Activated CD8-positive, alpha-beta memory T cell treated with anti-CD3 and anti-CD28 coated beads for 1 hour (primary cell): ENCODE measurements around the gene NUDT7.

ENCODE experiments used
- DNase-seq, 2 donors: peaks; one replicate each; pipeline ENCODE4 v3.0.0-alpha.2; 2020; ENCODE audit warnings: low read depth in 1 of 2; ENCODE audit errors: extremely low read depth in 1 of 2

NUDT7 gene

DNA sequence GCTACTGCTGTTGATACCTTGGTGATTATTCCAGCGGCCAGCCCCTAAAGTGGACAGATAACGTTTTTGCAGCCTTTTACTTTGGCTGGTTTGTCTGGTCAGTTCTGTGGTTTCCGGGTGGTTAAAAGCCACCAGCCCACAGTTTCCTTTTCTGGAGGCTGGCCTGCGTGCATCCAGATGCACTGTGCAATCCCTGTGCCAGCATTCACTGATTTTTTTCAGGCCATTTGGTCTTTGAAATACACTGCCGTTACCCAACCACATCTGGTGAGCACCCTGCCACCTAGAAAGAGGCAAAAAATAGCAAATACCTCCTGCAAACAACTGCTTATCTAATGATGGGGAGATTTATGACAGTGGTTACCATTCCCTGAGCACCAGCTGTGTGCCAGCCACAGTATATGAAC is 797 bp downstream of the NUDT7 start:
- DNase-seq = no peak

DNA sequence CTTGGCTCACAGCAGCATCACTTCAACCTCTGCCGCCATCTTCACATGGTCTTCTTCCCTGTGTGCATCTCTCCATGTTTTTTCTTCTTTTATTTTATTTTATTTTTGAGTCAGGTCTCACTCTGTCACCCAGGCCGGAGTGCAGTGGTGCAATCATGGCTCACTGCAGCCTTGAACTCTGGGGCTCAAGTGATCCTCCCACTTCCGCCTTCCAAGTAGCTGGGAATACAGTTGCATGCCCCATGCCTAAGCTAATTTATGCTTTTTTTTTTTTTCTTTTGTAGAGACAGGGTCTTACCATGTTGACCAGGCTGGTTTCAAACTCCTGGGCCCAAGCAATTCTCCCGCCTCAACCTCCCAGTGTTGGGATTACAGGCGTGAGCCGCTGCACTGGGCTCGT is 1.9 kb downstream of the NUDT7 start:
- DNase-seq = no peak

DNA sequence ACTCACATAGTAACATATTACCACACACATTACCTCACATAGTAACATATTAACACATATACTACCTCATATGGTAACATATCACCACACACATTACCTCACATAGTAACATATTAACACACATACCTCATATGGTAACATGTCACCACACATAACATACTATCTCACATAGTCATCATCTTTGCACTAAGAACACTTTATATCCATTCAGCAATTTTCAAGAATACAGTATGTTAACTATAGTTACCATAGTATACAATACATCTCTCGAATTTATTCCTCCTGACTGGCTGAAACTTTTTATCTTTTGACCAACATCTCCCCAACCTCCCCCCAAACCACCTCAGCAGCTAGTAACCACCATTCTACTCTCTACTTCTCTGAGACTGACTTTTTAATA is 7.6 kb downstream of the NUDT7 start:
- no peak for DNase-seq

DNA sequence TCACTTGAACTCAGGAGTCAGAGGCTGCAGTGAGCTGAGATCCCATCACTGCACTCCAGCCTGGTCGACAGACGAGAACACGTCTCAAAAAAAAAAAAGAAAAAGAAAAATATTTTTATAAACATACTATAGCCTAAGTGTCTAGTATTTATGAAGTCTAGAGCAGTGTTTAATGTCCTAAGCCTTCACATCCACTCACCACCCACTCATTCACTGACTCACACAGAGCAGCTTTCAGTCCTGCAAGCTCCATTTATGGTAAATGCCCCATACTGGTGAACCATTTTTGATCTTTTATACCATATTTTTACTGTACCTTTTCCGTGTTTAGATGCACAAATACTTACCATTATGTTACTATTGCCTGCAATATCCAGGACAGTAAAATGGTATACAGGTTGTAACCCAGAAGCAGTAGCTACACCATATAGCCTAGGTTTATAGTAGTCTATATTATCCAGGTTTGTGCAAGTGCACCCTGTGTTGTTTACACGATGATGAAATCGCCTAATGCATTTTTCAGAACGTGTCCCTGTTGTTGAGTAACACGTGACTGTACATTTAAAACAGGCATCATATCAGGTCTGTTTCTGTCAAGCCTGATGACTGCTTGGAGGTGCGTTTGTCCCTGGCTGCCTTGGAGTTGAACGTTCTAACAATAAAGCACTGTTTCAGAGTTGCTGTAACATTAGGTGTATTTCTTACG is 10.1 kb downstream of the NUDT7 start:
- no peak for DNase-seq

- DNase-seq = no peak
These were observed 14.6 kb downstream of the NUDT7 start for GRCh38 chr16:77736879-77737278.

DNA sequence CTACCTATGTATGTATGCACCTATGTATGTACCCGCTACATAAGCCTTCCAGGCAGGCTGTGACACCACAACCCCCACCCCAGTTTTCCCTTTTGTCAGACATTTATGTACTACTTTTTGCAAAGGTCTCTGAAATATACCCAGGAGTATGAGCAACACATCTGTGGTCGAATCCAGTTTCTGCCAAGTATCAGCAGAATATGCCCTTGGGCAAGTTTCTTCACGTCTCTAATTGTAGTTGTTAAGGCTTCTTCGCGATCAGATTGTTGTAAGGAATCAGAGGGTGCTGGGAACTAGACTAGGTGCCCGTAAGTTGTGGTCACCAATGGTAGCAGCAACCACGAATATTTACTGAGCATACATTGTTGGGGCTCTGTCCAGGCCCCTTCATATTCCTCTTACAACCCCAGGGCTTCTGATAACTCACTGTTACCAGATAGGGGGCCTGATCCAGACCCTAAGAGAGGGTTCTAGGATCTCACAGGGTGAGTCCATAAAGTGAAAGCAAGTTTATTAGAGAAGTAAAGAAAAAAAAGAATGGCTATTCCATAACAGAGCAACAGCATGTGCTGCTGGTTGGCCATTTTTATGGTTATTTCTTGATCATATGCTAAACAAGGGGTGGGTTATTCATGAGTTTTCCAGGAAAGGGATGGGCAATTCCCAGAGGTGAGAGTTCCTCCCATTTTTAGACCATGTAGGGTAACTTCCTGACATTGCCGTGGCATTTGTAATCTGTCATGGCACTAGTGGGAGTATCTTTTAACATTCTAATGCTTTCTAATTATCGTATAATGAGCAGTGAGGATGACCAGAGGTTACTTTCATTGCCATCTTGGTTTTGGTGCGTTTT is 16.6 kb downstream of the NUDT7 start:
- DNase-seq = no peak

DNA sequence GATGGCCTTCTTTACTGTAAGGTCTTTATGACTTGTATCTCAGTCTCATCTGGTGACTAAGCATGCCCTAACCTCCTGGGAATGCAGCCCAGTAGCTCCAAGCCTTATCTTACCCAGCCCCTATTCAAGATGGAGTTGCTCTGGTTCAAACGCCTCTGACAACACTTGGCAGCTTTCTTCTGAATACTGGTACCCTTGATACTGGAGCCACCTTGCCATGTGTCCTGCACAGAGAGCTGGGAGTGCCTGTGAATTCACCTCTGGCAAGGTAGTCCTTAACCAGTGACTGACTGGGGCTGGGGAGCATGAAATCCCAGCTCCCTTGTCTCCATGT is 17.2 kb downstream of the NUDT7 start:
- DNase-seq = no peak

DNA sequence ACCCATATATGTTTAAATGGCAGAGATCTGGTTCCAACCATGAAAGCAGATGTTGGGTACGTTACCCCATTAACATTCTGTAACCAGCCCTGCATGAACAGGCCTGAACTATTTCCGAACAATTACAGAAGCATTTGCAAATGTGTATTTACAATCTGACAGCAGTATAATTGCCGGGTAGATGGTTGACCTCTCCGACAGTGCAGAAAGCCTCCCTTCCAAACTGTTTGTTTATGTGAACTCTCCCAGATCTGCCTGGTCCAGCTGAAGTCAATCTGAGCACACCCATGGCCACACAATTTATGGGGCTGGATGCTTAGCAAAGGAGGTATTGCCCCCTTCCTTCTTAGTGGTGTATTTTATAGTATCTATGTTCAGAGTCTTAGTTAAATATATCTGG is 21.8 kb downstream of the NUDT7 start:
- DNase-seq = no peak

GRCh38 chr16:77745972-77746371 is 23.7 kb downstream of the NUDT7 start:
- no peak for DNase-seq

DNA sequence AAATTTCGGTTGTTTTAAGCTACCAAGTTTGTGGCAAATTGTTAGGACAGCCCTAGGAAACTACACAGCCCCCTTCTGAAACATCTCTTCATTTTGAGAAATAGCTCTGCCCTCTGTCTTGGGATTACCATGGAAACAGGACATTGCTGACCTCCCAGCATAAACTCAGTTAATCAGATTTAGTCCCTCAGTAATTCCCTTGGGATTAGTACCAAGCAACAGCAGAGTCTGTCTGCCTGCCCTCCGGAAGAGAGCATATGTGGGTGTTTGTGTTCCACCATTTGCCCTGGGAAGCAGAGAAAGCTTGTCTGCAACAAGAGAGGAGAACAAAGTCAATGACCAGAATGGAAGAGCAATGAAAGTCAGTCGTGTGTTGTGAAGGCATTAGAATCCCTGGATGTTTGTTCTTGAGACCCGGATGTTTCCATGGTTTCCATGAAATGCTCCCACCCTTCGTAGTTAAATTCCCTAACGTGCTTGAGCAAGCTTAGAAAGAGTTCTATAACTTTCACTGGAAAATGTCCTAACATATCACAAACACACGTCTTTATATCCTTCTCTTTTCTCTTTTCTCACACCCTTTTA is 26.2 kb downstream of the NUDT7 start:
- DNase-seq = no peak

- DNase-seq = no peak
These were observed 27.1 kb downstream of the NUDT7 start for GRCh38 chr16:77749415-77749814.

DNA sequence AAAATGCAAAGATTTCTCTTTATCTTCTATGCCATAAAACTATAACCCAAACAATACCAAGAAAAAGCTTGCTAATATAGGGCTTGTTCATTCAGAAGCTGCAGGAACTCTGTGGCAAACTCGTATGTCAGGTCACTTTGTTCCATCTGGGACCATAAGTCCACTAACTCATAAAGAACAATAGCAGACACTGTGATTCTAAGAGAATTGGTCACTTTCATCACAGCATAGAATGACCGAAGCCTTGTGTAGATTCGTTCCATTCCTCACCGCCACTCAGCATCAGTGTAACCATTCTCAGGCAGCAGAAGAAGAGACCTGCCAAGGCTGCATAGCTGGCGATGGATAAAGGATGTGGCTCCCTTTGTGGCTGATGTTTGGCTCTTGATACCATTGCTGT is 35.7 kb downstream of the NUDT7 start:
- DNase-seq = no peak

DNA sequence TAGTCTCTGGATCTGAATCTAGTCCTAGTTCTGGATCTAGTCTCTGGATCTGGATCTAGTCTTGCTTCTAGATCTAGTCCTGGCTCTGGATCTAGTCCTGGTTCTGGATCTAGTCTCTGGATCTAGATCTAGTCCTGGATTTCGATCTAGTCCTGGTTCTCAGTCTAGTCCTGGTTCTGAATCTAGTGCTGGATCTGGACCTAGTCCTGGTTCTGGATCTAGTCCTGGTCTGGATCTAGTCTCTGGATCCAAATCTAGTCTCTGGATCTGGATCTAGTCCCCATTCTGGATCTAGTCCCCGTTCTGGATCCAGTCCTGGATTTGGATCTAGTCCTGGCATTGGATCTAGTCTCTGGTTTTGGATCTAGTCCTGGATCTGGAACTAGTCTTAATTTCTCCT is 36.2 kb downstream of the NUDT7 start:
- no peak for DNase-seq

DNA sequence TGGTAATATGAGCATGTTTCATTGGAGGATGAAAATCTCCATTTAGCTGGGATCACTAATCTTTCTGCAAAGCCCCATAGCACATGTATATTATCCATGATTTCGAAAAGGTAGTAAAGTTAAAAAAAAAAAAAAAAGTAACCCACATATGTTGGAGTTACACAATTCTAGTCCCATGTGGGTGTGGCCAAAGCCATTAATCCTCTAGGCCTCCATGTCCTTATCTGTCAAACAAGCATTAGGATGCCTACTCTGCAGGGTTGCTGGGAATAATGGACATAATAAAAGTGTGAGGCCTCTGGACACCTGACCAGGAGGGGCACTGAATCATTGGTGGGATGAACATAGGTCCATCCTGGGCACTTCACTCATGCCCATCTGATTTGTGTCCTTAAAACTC is 36.9 kb downstream of the NUDT7 start:
- DNase-seq = no peak

DNA sequence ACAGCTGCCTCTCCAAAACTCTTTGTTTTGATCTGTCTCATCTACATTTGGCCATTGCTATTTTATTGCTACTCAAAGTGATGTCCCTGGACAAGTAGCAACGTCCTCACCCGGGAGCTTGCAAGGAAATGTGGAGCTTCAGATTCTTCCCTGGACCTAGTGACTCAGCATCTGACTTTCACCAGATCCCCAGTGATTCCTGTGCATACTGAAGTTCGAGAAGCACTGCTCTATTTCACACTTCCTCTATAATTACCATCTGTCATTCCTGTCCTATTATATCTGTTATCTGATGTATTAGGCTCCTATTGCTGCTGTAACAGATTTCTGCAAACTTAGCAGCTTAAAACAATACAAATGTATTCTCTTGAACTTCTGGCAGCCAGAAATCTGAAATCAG is 37.5 kb downstream of the NUDT7 start:
- DNase-seq = no peak

DNA sequence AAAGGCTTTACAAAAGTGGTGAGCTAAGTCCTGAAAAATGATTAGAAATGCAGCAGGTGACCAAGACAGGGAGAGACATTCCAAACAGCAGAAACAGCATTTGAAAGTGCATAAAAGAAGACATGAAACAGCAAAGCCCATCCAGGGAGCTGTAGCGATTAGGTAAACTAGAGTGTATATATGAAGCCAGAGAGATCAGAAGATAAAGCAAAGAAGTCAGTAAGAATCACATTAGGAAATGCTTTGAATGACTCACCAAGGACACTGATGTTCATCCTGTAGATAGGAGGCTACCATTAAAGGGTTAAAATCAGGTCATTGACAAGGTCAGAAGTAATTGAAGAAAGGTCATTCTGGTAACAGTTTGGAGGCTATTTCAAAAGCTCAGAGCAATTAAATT is 38.5 kb downstream of the NUDT7 start:
- DNase-seq = no peak

DNA sequence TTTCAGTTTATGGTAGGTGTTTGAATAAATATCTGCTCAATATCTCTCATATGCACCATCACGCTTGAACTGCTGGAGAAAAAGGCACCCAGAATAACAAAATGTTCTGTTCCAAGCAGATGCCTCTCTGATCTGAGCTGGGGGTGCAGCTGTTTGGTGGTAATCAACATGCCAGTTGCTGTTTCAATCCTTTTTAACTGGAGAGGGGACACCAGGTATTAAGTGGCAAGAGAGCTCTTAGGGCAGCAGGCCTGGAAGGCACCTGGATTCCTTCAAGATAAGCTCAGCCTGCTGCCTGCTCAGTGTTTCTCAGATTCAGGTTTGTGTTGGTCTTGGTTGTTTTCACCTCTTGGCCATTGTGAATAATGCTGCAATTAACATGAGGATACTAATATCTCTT is 38.9 kb downstream of the NUDT7 start:
- no peak for DNase-seq

DNA sequence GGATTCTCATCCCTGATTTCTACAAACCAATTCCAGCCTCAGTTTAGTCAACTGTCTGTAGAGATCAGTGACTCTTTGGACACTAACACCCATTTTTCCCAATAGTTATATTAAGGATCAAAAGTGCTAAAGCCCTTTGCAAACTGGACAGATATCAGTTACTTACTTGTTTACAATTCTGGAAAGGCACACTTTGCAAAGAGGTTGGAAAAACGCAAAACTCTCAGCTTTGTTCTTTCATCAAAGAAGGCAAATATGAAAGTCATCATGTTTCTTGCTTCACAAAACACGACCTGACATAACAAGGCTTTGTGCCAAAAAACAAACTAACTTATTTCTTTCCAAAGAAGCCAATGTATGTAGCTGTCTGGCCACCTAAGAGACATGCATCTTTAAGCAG is 39.9 kb downstream of the NUDT7 start:
- DNase-seq = no peak

DNA sequence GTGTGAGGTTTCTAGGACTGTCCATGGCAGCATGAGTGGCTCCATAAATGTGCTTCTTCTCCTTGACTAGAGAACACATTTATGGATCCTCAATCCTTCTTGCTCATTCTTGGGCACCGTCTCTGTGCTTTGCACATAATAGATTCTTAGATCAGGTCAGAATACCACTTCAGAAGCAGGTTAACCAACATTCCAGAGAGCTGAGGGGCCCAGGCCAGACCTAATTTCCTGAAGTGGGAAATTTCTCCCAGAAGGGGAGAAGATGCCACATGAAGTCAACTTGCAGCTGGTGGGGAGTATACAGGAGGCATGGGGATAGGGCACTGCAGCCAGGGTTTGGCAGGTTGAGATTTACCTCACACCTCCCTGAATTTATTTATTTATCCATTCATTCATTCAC is 41.7 kb downstream of the NUDT7 start:
- DNase-seq = no peak

DNA sequence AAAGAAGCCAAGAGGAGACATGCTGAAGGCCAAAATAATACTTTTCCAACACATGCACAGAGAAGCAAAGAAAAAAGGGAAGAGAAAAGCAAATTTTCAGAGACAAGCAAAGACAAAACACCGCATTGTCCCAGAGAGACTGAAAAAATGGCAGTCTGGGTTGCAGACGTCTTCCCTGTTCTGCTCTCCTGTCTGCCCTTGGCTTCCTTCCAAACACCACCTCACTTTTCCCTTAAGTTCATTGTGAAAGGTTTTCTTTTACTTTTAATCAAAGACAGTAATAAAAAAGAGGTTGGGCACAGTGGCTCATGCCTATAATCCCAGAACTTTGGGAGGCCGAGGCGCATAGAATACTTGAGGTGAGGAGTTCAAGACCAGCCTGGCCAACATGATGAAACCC is 44.9 kb downstream of the NUDT7 start:
- no peak for DNase-seq

- no peak for DNase-seq
These were observed 45.5 kb downstream of the NUDT7 start for GRCh38 chr16:77767826-77768225.
